PC-9 (cell line): ENCODE measurements around the gene PGAM4. TPM values are rescaled to one million over a fixed set of nuclear protein-coding genes. Genes with fewer than 3 reads are reported as not detected.
"Not testable (repeated sequence)": the region's sequence is repeated elsewhere in the genome, so short reads cannot be mapped to it uniquely, and the experiment has no call there.

Experiments used
- BruUV-seq: library from RNA; stranded (reverse); fragments of 400-500 nt; replicated peaks from 2 replicates; lab custom pipeline; 2021; lab: Mats Ljungman, UMichigan
- CTCF ChIA-PET: fragments of 300-600 bp; sonication (Branson Sonifier 250); formaldehyde crosslinking; loops from one replicate; lab custom pipeline; 2022; ENCODE audit warnings: antibody characterized with exemption; lab: Charles Lee
- POLR2A ChIA-PET: fragments of 300-600 bp; sonication (Branson Sonifier 250); formaldehyde crosslinking; loops from one replicate; lab custom pipeline; 2022; ENCODE audit warnings: antibody characterized with exemption; ENCODE audit not compliant: unreplicated experiment; lab: Charles Lee
- DNase-seq, 2 experiments: peaks; one replicate each; pipeline versions ENCODE4 v3.0.0 to v3.0.0-alpha.2; 2015 to 2022; ENCODE audit warnings: mixed read lengths in 1 of 2
- H2AFZ ChIP-seq: fragments of 200-600 bp; sonication (generic); 2 replicates; pipeline ENCODE4 v1.8.1; 2017; ENCODE audit warnings: antibody characterized with exemption
- H3F3A ChIP-seq: fragments of 200-600 bp; sonication (generic); 2 replicates; pipeline ENCODE4 v1.8.1; 2017; ENCODE audit warnings: antibody characterized with exemption, mild to moderate bottlenecking, low read depth; ENCODE audit not compliant: insufficient read depth
- H3K27ac ChIP-seq: fragments of 200-600 bp; sonication (generic); 2 replicates; pipeline ENCODE4 v1.6.1; 2016; ENCODE audit warnings: mixed run types
- H3K27me3 ChIP-seq: fragments of 200-600 bp; sonication (generic); 2 replicates; pipeline ENCODE4 v1.6.1; 2016; ENCODE audit warnings: low read depth, mixed run types; ENCODE audit not compliant: insufficient read depth
- H3K36me3 ChIP-seq: fragments of 200-600 bp; sonication (generic); 2 replicates; pipeline ENCODE4 v1.6.1; 2016; ENCODE audit warnings: low read depth, mixed run types
- H3K4me1 ChIP-seq: fragments of 200-600 bp; sonication (generic); replicated peaks from 2 replicates; pipeline ENCODE4 v1.6.1; 2016; ENCODE audit warnings: mixed run types; ENCODE audit not compliant: insufficient read depth
- H3K4me2 ChIP-seq: fragments of 200-600 bp; sonication (generic); 2 replicates; pipeline ENCODE4 v1.6.1; 2017; ENCODE audit warnings: mixed run types
- H3K4me3 ChIP-seq: fragments of 200-600 bp; sonication (generic); 2 replicates; pipeline ENCODE4 v1.6.1; 2016; ENCODE audit warnings: mixed run types
- H3K79me2 ChIP-seq: fragments of 200-600 bp; sonication (generic); 2 replicates; pipeline ENCODE4 v1.6.1; 2017; ENCODE audit warnings: low read depth, mixed run types
- H3K9me2 ChIP-seq: fragments of 200-600 bp; sonication (generic); 2 replicates; pipeline ENCODE4 v1.8.1; 2017; ENCODE audit warnings: mild to moderate bottlenecking; ENCODE audit not compliant: insufficient read depth
- H3K9me3 ChIP-seq: fragments of 200-600 bp; sonication (generic); 2 replicates; pipeline ENCODE4 v1.8.1; 2016; ENCODE audit warnings: low read depth; ENCODE audit not compliant: insufficient read depth
- H4K20me1 ChIP-seq: fragments of 200-600 bp; sonication (generic); 2 replicates; pipeline ENCODE4 v1.8.1; 2017; ENCODE audit not compliant: insufficient read depth
- EZH2 ChIP-seq: fragments of 200-600 bp; sonication (generic); IDR thresholded peaks from 2 replicates; pipeline ENCODE4 v1.8.0; 2017; ENCODE audit warnings: antibody characterized with exemption, low read depth
- intact Hi-C: fragments of 100-400 bp; cut with micrococcal nuclease; formaldehyde crosslinking; loops from one replicate; pipeline ENCODE4 v1.10.0; 2022; ENCODE audit not compliant: unreplicated experiment
- total RNA-seq: library from RNA; stranded (reverse); gene quantifications from 2 replicates; pipeline ENCODE4 v1.2.3, GENCODE V29; 2021
- TF ChIP-seq, protein P1 (sequence below): fragments of 200-600 bp; sonication (generic); conservative IDR thresholded peaks from 2 replicates; pipeline ENCODE4 v1.6.1; 2017; ENCODE audit warnings: mixed run types, antibody characterized with exemption, mild to moderate bottlenecking, moderate library complexity

The PGAM4 gene
- total RNA-seq, 1 experiment from 2014 or later: not detected

DNA sequence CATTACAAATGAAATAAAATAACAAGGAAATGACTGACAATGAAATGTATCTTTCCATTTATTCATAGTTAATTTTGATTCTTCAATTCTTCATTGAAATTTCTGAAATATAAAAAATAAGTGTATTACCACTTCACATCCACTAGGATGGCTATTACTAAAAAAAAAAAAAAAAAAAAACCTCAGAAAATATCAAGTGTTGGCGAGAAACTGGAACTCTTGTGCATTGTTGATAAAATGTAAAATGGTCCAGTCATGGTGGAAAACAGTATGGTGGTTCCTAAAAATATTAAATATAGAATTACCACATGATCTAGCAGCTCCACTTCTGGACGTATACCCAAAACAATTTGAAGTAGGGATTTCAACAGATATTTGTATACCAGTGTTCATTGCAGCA is 22.9 kb downstream of the PGAM4 start:
- Histone ChIP-seq H3K27me3 (no peaks in the 10 kb centered on the region), H3K27ac (no peak overlapping the region), H3K4me2 (no peak overlapping the region), H4K20me1 (no peaks in the 10 kb centered on the region), H3K9me3 (no peaks in the 10 kb centered on the region), H3K4me3 (no peak overlapping the region), H3F3A (no peaks in the 10 kb centered on the region), H2AFZ (no peak overlapping the region), H3K79me2 (no peaks in the 10 kb centered on the region), H3K9me2 (no peaks in the 10 kb centered on the region), H3K36me3 (no peaks in the 10 kb centered on the region), H3K4me1 (no peaks in the 10 kb centered on the region; the same call in 1 of the 2 replicates)
- CTCF ChIA-PET: no interaction called here
- no TSS peak for BruUV-seq
- POLR2A ChIA-PET: no interaction called here
- intact Hi-C loops: no loop called here
- no peak for DNase-seq
- TF ChIP-seq, protein P1, sequence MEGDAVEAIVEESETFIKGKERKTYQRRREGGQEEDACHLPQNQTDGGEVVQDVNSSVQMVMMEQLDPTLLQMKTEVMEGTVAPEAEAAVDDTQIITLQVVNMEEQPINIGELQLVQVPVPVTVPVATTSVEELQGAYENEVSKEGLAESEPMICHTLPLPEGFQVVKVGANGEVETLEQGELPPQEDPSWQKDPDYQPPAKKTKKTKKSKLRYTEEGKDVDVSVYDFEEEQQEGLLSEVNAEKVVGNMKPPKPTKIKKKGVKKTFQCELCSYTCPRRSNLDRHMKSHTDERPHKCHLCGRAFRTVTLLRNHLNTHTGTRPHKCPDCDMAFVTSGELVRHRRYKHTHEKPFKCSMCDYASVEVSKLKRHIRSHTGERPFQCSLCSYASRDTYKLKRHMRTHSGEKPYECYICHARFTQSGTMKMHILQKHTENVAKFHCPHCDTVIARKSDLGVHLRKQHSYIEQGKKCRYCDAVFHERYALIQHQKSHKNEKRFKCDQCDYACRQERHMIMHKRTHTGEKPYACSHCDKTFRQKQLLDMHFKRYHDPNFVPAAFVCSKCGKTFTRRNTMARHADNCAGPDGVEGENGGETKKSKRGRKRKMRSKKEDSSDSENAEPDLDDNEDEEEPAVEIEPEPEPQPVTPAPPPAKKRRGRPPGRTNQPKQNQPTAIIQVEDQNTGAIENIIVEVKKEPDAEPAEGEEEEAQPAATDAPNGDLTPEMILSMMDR: peak; percentile 25; the same call in 1 of the 2 replicates
- no peak for TF ChIP-seq EZH2

DNA sequence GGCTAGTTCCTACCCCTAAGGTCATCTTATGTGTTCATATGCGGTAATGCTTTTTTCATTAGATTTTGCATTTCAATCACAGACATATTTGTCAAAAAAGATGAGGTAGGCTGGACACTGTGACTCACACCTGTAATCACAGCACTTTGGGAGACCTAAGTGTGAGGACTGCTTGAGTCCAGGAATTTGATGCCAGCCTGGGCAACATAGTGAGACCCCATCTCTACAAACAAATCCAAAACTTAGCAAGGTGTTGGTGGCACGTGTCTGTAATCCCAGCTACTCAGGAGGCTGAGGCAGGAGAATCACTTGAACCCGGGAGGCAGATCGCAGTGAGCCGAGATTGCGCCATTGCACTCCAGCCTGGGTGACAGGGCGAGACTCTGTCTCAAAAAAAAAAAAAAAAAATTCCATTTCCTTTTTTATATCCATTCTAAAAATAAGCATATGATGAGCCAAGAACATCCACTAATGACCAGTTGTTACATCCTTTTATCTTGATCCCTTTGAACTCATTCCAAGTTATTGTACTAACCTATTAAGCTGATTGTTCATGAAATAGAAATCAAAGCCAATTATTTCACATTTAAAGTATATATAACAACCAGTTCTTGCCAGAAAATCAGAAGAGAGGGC is 23.4 kb downstream of the PGAM4 start:
- no peak for TF ChIP-seq EZH2
- BruUV-seq: no TSS peak
- no peaks in the 10 kb centered on the region for H4K20me1 ChIP-seq
- H3F3A ChIP-seq: no peaks in the 10 kb centered on the region
- no peak overlapping the region for H3K27ac ChIP-seq
- no peaks in the 10 kb centered on the region for H3K36me3 ChIP-seq
- H3K4me2 ChIP-seq: no peak overlapping the region
- no peak for DNase-seq
- CTCF ChIA-PET: no interaction called here
- no peak overlapping the region for H3K4me3 ChIP-seq
- POLR2A ChIA-PET: no interaction called here
- H2AFZ ChIP-seq: no peak overlapping the region
- intact Hi-C loops: no loop called here
- H3K4me1 ChIP-seq: no peaks in the 10 kb centered on the region; the same call in 1 of the 2 replicates
- no peaks in the 10 kb centered on the region for H3K9me3 ChIP-seq
- no peaks in the 10 kb centered on the region for H3K79me2 ChIP-seq
- H3K9me2 ChIP-seq: no peaks in the 10 kb centered on the region
- H3K27me3 ChIP-seq: no peaks in the 10 kb centered on the region

DNA sequence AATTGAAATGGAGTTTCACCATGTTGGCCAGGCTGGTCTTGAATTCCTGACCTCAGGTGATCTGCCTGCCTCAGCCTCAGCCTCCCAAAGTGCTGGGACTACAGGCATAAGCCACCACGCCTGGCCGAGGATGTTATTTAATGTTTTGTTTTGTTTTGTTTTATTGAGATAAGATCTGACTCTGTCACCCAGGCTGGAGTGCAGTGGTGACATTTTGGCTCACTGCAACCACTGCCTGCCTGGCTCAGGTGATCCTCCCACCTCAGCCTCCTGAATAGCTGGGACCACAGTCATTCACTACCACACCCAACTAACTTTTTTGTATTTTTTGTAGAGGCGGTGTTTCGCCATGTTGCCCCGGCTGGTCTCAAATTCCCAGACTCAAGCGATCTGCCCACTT is 24.4 kb downstream of the PGAM4 start:
- H3K4me3 ChIP-seq, H3K9me2 ChIP-seq, H3K36me3 ChIP-seq, intact Hi-C loops, CTCF ChIA-PET, H4K20me1 ChIP-seq, H3K27ac ChIP-seq, H3K4me1 ChIP-seq, H3K9me3 ChIP-seq, BruUV-seq, H3K27me3 ChIP-seq, H2AFZ ChIP-seq, H3K79me2 ChIP-seq, H3K4me2 ChIP-seq, POLR2A ChIA-PET, H3F3A ChIP-seq: not testable (repeated sequence)
- peak in 1 of 2 experiments; percentile 6 for DNase-seq

DNA sequence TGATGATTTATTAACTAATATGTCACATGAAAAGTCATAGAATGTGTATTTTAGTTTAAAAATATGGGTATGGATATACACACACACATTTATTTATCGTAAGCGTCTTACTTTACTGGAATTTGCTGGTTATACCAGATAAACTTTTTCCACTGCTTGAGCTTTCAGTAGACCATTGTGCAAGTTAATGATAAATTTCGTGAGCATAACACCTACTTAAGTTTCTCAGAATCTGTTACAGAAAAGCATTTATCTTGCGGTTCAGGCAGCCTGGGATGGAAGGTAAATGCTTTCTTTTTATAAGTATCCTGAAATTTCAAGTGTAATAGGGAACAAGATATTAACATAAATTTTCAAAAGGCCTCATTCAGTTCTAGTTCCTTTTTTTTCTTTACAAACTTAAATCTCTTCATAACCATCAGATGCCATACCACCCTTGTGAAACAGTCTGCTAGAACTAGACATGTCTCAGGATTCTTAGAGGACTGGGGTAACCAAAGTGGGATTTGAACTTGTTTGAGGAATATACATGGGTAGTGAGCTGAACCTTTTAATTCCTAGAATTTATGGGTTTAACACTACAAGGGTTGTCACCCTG is 31.3 kb downstream of the PGAM4 start:
- Histone ChIP-seq H3K9me2 (no peaks in the 10 kb centered on the region), H3K9me3 (no peaks in the 10 kb centered on the region), H3K27ac (peak overlapping the region; percentile 96), H3K4me2 (peak overlapping the region; percentile 74), H3F3A (peaks cover 20% of the 10 kb centered on the region), H3K4me3 (no peak overlapping the region), H4K20me1 (no peaks in the 10 kb centered on the region), H3K79me2 (no peaks in the 10 kb centered on the region), H3K27me3 (no peaks in the 10 kb centered on the region), H2AFZ (no peak overlapping the region), H3K36me3 (no peaks in the 10 kb centered on the region), H3K4me1 (peaks cover 31% of the 10 kb centered on the region)
- CTCF ChIA-PET: no interaction called here
- intact Hi-C loops: no loop called here
- TF ChIP-seq, protein P1: no peak
- TF ChIP-seq EZH2: no peak
- no TSS peak for BruUV-seq
- POLR2A ChIA-PET: no interaction called here
- DNase-seq: no peak
